ENCODE measurements around the gene OTUD3. TPM values are rescaled to one million over a fixed set of nuclear protein-coding genes. Genes with fewer than 3 reads are reported as not detected.

Gene OTUD3
- total and polyA plus RNA-seq, 2 of the 4 experiments (the other 2 are of a cell fraction) = 2.9 to 3.1 TPM

DNA sequence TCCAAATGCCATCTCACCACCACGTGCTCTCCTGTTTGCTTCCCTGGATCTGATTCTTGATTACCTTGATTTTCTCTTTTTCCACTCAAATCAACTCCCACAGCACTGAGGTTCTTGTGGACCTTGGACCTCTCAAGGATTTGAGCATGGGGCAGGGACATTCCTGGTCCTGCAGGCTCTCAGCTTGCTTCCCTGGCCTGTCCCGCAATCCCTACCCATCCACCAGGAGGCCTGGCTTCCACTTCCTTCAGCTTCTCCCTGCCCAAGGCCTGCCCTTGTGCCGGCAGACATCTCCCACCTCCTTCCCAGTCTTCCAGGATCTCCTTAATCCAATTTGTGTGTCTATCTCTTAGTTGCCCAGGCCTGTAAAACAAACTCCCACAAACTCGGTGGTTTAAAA is 75.6 kb downstream of the OTUD3 start:
- ChIA-PET CTCF (no interaction called here), POLR2A (ENCODE audit: unreplicated experiment) (no interaction called here)
- H2BK20ac ChIP-seq (ENCODE audit: low read depth, low read length) = no peak overlapping the region
- no peak overlapping the region for H3K14ac ChIP-seq (replicated peaks; ENCODE audit: low read depth, low read length)
- no peaks in the 10 kb centered on the region for H3K79me1 ChIP-seq (ENCODE audit: low read depth in 1 of 2, low read length in 2 of 2)
- TF ChIP-seq CEBPB (IDR thresholded peaks at IDR 0.05; ENCODE audit: low read depth, low read length) (no peak), POLR2A (IDR thresholded peaks at IDR 0.05; ENCODE audit: low read depth, low read length) (no peak), RAD21 (IDR thresholded peaks at IDR 0.05; ENCODE audit: low read length) (no peak), MAZ (IDR thresholded peaks at IDR 0.05; ENCODE audit: borderline replicate concordance, low read depth, low read length) (no peak), RCOR1 (IDR thresholded peaks at IDR 0.05; ENCODE audit: insufficient replicate concordance, low read length) (no peak), CHD1 (IDR thresholded peaks at IDR 0.05; ENCODE audit: low read depth, low read length) (no peak), NFE2L2 (IDR thresholded peaks at IDR 0.05; ENCODE audit: low read depth, low read length) (no peak), MXI1 (IDR thresholded peaks at IDR 0.05; ENCODE audit: borderline replicate concordance, low read depth, low read length) (no peak), BHLHE40 (IDR thresholded peaks at IDR 0.05; ENCODE audit: low read depth, low read length) (no peak), SMC3 (IDR thresholded peaks at IDR 0.05; ENCODE audit: low read depth, low read length) (no peak), MAFK (IDR thresholded peaks at IDR 0.05; ENCODE audit: low read depth, low read length) (no peak), FOS (IDR thresholded peaks at IDR 0.05; ENCODE audit: low read depth, low read length) (no peak), RFX5 (IDR thresholded peaks at IDR 0.05; ENCODE audit: low read depth, low read length) (no peak)
- TF ChIP-seq, protein P1, sequence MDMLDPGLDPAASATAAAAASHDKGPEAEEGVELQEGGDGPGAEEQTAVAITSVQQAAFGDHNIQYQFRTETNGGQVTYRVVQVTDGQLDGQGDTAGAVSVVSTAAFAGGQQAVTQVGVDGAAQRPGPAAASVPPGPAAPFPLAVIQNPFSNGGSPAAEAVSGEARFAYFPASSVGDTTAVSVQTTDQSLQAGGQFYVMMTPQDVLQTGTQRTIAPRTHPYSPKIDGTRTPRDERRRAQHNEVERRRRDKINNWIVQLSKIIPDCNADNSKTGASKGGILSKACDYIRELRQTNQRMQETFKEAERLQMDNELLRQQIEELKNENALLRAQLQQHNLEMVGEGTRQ (IDR thresholded peaks at IDR 0.05; ENCODE audit: low read depth, low read length) = no peak
- TF ChIP-seq, protein P2, sequence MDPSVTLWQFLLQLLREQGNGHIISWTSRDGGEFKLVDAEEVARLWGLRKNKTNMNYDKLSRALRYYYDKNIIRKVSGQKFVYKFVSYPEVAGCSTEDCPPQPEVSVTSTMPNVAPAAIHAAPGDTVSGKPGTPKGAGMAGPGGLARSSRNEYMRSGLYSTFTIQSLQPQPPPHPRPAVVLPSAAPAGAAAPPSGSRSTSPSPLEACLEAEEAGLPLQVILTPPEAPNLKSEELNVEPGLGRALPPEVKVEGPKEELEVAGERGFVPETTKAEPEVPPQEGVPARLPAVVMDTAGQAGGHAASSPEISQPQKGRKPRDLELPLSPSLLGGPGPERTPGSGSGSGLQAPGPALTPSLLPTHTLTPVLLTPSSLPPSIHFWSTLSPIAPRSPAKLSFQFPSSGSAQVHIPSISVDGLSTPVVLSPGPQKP (IDR thresholded peaks at IDR 0.05; ENCODE audit: borderline replicate concordance, low read depth, low read length) = no peak
- TF ChIP-seq, protein P3, sequence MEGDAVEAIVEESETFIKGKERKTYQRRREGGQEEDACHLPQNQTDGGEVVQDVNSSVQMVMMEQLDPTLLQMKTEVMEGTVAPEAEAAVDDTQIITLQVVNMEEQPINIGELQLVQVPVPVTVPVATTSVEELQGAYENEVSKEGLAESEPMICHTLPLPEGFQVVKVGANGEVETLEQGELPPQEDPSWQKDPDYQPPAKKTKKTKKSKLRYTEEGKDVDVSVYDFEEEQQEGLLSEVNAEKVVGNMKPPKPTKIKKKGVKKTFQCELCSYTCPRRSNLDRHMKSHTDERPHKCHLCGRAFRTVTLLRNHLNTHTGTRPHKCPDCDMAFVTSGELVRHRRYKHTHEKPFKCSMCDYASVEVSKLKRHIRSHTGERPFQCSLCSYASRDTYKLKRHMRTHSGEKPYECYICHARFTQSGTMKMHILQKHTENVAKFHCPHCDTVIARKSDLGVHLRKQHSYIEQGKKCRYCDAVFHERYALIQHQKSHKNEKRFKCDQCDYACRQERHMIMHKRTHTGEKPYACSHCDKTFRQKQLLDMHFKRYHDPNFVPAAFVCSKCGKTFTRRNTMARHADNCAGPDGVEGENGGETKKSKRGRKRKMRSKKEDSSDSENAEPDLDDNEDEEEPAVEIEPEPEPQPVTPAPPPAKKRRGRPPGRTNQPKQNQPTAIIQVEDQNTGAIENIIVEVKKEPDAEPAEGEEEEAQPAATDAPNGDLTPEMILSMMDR (conservative IDR thresholded peaks at IDR 0.05; ENCODE audit: low read depth, low read length) = no peak
- H3K27me3 ChIP-seq (ENCODE audit: control insufficient read depth, insufficient read depth, low read length) = peaks cover 26% of the 10 kb centered on the region
- no peak overlapping the region for H2AK9ac ChIP-seq (replicated peaks; ENCODE audit: low read depth, low read length, poor library complexity)
- no peak overlapping the region for H3K4me3 ChIP-seq (ENCODE audit: insufficient read depth, low read depth, low read length)
- no peak overlapping the region for H2BK120ac ChIP-seq (ENCODE audit: low read depth, low read length)
- no peak overlapping the region for H3K27ac ChIP-seq (ENCODE audit: insufficient read depth, low read length)
- no peak overlapping the region for H3K4ac ChIP-seq (ENCODE audit: low read depth, low read length)
- DNase-seq (no peak), ATAC-seq (ENCODE audit: low read depth) (no peak)
- H2BK15ac ChIP-seq (ENCODE audit: low read depth, low read length) = no peak overlapping the region
- no peak overlapping the region for H2BK5ac ChIP-seq (ENCODE audit: low read depth, low read length, poor library complexity, severe bottlenecking)
- no peak overlapping the region for H4K5ac ChIP-seq (ENCODE audit: low read depth, low read length)
- intact Hi-C loops (cut with micrococcal nuclease) = no loop called here
- H4K20me1 ChIP-seq (ENCODE audit: insufficient read depth, low read length) = no peaks in the 10 kb centered on the region
- no peak overlapping the region for H2AFZ ChIP-seq (replicated peaks; ENCODE audit: low read length, poor library complexity)
- no peak overlapping the region for H4K91ac ChIP-seq (ENCODE audit: insufficient read depth, low read depth, low read length)
- in situ Hi-C loops (cut with MboI; ENCODE audit: low sequenced_read_pairs) = no loop called here
- H2AK5ac ChIP-seq (ENCODE audit: low read depth, low read length) = no peak overlapping the region
- BruUV-seq (replicated peaks) = no TSS peak
- WGBS, 2 experiments (ENCODE audit: extremely low coverage in 2 of 2, insufficient read length in 1 of 2) = 45% methylated on average over 2 of the region's 4 CpGs; no CpG with 5 or more reads in 1 of the 2 experiments
- no peak overlapping the region for H3K23ac ChIP-seq (ENCODE audit: low read depth, low read length)
- H3K18ac ChIP-seq (ENCODE audit: low read depth, low read length) = no peak overlapping the region
- H3K4me1 ChIP-seq (ENCODE audit: control insufficient read depth, insufficient read depth, low read length) = no peaks in the 10 kb centered on the region
- no peaks in the 10 kb centered on the region for H3K9me1 ChIP-seq (ENCODE audit: insufficient read depth, low read length)
- H4K8ac ChIP-seq (ENCODE audit: low read depth in 2 of 2, low read length in 2 of 2) = no peak overlapping the region
- no peak overlapping the region for H3K4me2 ChIP-seq (ENCODE audit: low read depth, low read length)
- dilution Hi-C loops (cut with HindIII; ENCODE audit: low sequenced_read_pairs, unreplicated experiment) = no loop called here
- H3K56ac ChIP-seq (ENCODE audit: extremely low read depth, insufficient read depth, low read length) = no peak overlapping the region
- no peaks in the 10 kb centered on the region for H3K36me3 ChIP-seq (ENCODE audit: control insufficient read depth, insufficient read depth, low read length)
- H3K9ac ChIP-seq (ENCODE audit: low read depth, low read length) = no peak overlapping the region
- peaks cover 7% of the 10 kb centered on the region; the same call in 1 of the 2 replicates for H3K9me3 ChIP-seq (ENCODE audit: control insufficient read depth, insufficient read depth, low read length)

Data from IMR-90 (cell line).